ENCODE data around the gene PHLDB2.

DNA sequence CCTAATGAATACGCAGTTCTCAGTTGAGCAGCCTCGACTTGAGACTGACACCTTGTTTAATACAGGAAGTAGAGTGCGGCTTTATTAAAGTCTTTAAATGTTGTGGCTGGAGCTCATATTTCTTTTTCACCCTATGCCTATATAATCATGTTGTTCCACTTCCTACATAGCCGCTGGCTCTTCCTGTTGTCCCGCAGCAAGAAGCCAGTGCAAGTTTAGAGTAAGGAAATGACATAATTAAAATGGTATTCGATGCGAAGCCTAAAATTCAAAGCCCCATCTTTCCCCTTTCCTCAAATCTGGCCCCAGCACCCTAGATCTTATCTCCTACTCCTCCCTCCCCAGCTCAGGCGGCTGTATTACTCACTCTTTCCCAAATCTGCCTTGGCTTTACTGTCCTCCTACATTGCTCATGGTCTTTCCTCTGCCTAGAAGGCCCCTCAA, 7.5 kb upstream of the PHLDB2 start:
- TF ChIP-seq CTCF (IDR thresholded peaks at IDR 0.05) (no peak), POLR2A (IDR thresholded peaks at IDR 0.05) (no peak)

Measured in upper lobe of left lung (tissue), 4 donors.